Natural killer cell (primary cell): ENCODE data around the gene DDOST. TPM values are rescaled to one million over a fixed set of nuclear protein-coding genes. Genes with fewer than 3 reads are reported as not detected.

Experiments
- ATAC-seq, 3 donors: fragments of 150-1000 bp in 2 of 3; fragments of 200-7000 bp in 1 of 3; cut with Tn5 transposase; 1 replicate in 1 of 3; 2 replicates in 2 of 3; pipeline ENCODE4 v1.10.0; 2021; ENCODE audit warnings: mild to moderate bottlenecking in 2 of 3, moderate library complexity in 2 of 3
- DNase-seq, 2 donors: peaks; one replicate each; pipeline versions ENCODE4 v3.0.0 to v3.0.0-alpha.2; 2013 to 2021; ENCODE audit warnings: mixed read lengths in 1 of 2
- H3K27ac ChIP-seq: one replicate; pipeline ENCODE4 v1.5.1; 2013; ENCODE audit warnings: mild to moderate bottlenecking, low read length
- H3K27me3 ChIP-seq: one replicate; pipeline ENCODE4 v1.6.1; 2013; ENCODE audit warnings: low read length; ENCODE audit not compliant: control insufficient read depth, insufficient read depth
- H3K36me3 ChIP-seq: one replicate; pipeline ENCODE4 v1.6.1; 2013; ENCODE audit warnings: low read length; ENCODE audit not compliant: control insufficient read depth, insufficient read depth
- H3K4me1 ChIP-seq: one replicate; pipeline ENCODE4 v1.6.1; 2013; ENCODE audit warnings: low read length; ENCODE audit not compliant: control insufficient read depth, insufficient read depth
- H3K4me3 ChIP-seq: one replicate; pipeline ENCODE4 v1.5.1; 2013; ENCODE audit warnings: low read length
- H3K9me3 ChIP-seq: one replicate; pipeline ENCODE4 v1.6.1; 2013; ENCODE audit warnings: low read length; ENCODE audit not compliant: control insufficient read depth, insufficient read depth
- H3K27ac Mint-ChIP-seq, 2 donors: one replicate each; pipeline ENCODE4 v1.8.0; 2022; ENCODE audit warnings: mild to moderate bottlenecking in 2 of 2, mixed read lengths in 2 of 2, moderate library complexity in 1 of 2
- H3K27me3 Mint-ChIP-seq, 2 donors: one replicate each; pipeline ENCODE4 v1.8.0; 2022; ENCODE audit warnings: low read depth in 2 of 2, mixed read lengths in 2 of 2
- H3K36me3 Mint-ChIP-seq: one replicate; pipeline ENCODE4 v1.8.0; 2022; ENCODE audit warnings: mixed read lengths
- H3K4me1 Mint-ChIP-seq, 2 donors: one replicate each; pipeline ENCODE4 v1.8.0; 2022; ENCODE audit warnings: mixed read lengths in 2 of 2
- H3K4me3 Mint-ChIP-seq: one replicate; pipeline ENCODE4 v1.8.0; 2022; ENCODE audit warnings: mild to moderate bottlenecking, moderate library complexity, mixed read lengths
- H3K9me3 Mint-ChIP-seq, 2 donors: one replicate each; pipeline ENCODE4 v1.8.0; 2022; ENCODE audit warnings: mixed read lengths in 2 of 2
- WGBS: methylation state at CpG from one replicate; pipeline ENCODE4 v1.1.7; 2013; ENCODE audit warnings: missing lambda C conversion rate; ENCODE audit not compliant: insufficient coverage; 5-methylcytosine and 5-hydroxymethylcytosine counted together
- intact Hi-C: fragments of 100-400 bp; cut with micrococcal nuclease; formaldehyde crosslinking; loops from one replicate; pipeline ENCODE4 v1.14.2; 2022
- total RNA-seq, 4 donors: library from RNA; stranded (reverse); fragments of 120-200 nt in 1 of 4; gene quantifications; one replicate each; pipeline versions ENCODE4 v1.2.3 to v1.2.4, GENCODE V29; 2013 to 2022
- TF ChIP-seq, protein P1 (sequence below): fragments of 200-600 bp; IDR thresholded peaks from one replicate; pipeline ENCODE4 v1.8.0; 2022; ENCODE audit warnings: antibody characterized with exemption

The DDOST gene
- total RNA-seq, 3 donors from 2014 or later (not counting 1 experiment from before 2014, with no cell fraction given): 137 to 158 (median 153) TPM

DNA sequence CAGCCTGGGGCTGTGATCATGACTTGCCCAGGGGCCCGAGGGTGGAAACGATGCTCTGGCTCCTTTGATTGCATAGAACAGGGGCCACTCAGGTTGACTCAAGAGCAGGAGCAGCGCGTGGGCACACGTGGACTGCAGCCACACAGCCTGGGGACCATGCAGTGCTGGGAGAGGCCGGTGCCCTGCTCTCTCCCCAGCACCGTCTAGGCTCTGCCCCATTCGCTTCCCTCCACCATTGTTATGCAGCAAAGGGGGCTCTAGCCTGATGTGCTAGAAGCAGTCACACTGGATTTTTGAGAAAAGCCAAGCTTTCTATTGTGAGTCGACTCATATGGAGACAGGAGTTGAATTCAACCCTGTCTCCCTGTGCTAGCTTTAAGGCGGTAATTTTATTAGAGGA is 19.2 kb downstream of the DDOST start:
- Mint-ChIP-seq H3K9me3 (no peaks in the 10 kb centered on the region), H3K36me3 (no peaks in the 10 kb centered on the region), H3K4me3 (no peak overlapping the region), H3K4me1 (peaks cover 6 to 7% of the 10 kb centered on the region in 2 donors), H3K27ac (no peak overlapping the region), H3K27me3 (no peaks in the 10 kb centered on the region)
- intact Hi-C loops: loop anchor here (2.0 kb wide), 1 partner anchor 67 kb away; no protein-coding TSS in a partner anchor
- no peak overlapping the region for H3K4me3 ChIP-seq
- no peaks in the 10 kb centered on the region for H3K9me3 ChIP-seq
- no peak overlapping the region for H3K27ac ChIP-seq
- H3K27me3 ChIP-seq: no peaks in the 10 kb centered on the region
- ATAC-seq (no peak), DNase-seq (no peak)
- WGBS: 86% methylated on average over 10 of the region's 10 CpGs
- TF ChIP-seq, protein P1, sequence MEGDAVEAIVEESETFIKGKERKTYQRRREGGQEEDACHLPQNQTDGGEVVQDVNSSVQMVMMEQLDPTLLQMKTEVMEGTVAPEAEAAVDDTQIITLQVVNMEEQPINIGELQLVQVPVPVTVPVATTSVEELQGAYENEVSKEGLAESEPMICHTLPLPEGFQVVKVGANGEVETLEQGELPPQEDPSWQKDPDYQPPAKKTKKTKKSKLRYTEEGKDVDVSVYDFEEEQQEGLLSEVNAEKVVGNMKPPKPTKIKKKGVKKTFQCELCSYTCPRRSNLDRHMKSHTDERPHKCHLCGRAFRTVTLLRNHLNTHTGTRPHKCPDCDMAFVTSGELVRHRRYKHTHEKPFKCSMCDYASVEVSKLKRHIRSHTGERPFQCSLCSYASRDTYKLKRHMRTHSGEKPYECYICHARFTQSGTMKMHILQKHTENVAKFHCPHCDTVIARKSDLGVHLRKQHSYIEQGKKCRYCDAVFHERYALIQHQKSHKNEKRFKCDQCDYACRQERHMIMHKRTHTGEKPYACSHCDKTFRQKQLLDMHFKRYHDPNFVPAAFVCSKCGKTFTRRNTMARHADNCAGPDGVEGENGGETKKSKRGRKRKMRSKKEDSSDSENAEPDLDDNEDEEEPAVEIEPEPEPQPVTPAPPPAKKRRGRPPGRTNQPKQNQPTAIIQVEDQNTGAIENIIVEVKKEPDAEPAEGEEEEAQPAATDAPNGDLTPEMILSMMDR: no peak
- H3K36me3 ChIP-seq: peaks cover 32% of the 10 kb centered on the region
- H3K4me1 ChIP-seq: no peaks in the 10 kb centered on the region

DNA sequence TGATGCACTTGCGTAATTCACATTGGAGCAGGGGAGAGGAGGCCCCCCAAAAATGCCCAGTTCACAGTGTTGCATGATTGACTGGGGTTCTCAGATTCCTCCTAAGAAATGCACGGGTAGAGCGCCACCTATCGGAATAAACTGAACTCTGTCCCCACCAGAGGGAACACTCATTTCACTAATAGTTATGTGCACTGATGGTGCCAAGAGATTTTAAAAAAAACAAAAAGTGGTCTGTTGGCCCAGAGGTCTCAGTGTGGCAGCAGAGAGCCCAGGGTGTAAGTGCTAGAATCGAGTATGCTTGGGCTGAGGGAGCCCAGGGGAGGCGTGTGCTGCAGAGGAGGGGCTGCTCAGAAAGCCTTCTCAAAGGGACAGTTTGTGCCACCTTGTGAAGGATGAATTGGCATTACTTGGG is 21.0 kb downstream of the DDOST start:
- H3K4me3 ChIP-seq: no peak overlapping the region
- H3K36me3 ChIP-seq: peaks cover 30% of the 10 kb centered on the region
- H3K27me3 ChIP-seq: no peaks in the 10 kb centered on the region
- peaks cover 7 to 13% of the 10 kb centered on the region in 2 donors for H3K4me1 Mint-ChIP-seq
- no peak overlapping the region for H3K4me3 Mint-ChIP-seq
- no peaks in the 10 kb centered on the region for H3K4me1 ChIP-seq
- H3K27me3 Mint-ChIP-seq: no peaks in the 10 kb centered on the region
- H3K36me3 Mint-ChIP-seq: no peaks in the 10 kb centered on the region
- intact Hi-C loops: loop anchor here (1.0 to 2.0 kb wide), 2 partner anchors 65 to 118 kb away; no protein-coding TSS in a partner anchor
- DNase-seq (peak; percentile 38 to 82), ATAC-seq (peak; percentile 77 to 92 (median 81))
- TF ChIP-seq, protein P1: peak; percentile 90
- H3K9me3 ChIP-seq: no peaks in the 10 kb centered on the region
- no peaks in the 10 kb centered on the region for H3K9me3 Mint-ChIP-seq
- 31% methylated on average over 6 of the region's 6 CpGs for WGBS
- peak overlapping the region in 1 of 2 donors; percentile 34 for H3K27ac Mint-ChIP-seq
- H3K27ac ChIP-seq: no peak overlapping the region

DNA sequence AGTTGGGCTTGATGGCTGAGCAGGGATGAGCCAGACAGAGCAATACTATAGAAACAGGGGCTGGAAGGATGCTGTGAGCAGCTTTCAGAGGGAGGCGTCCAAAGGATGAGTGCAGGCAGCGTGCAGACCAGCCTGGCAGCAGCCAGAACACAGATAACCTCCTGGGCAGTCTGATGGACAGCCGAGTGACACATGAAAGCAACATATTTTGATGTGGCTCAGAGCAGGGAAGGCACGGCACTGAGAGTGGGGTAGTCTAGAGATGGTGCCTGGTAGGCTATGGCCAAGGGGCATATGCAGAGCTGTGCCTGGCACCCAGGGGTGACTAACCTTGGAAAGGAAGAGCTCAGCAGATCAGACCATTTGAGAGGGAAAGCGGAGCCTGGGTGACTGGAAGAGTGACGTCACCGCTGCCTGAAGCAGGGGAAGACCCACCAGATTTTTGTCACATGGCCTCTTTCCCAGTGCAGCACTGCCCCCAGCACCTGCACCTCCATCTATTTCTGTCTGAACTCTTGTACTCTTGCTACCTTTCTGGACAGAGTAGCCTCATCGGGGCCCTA is 24.3 kb downstream of the DDOST start:
- no peaks in the 10 kb centered on the region for H3K36me3 Mint-ChIP-seq

More for the DNA sequence above, 24.3 kb downstream of the DDOST start:
- 93% methylated on average over 8 of the region's 8 CpGs for WGBS
- H3K27me3 ChIP-seq: no peaks in the 10 kb centered on the region
- no peak overlapping the region for H3K4me3 Mint-ChIP-seq
- intact Hi-C loops: no loop called here
- DNase-seq: no peak
- peaks cover 17 to 21% of the 10 kb centered on the region in 2 donors for H3K4me1 Mint-ChIP-seq
- peaks cover 16% of the 10 kb centered on the region for H3K4me1 ChIP-seq
- H3K27ac Mint-ChIP-seq: no peak overlapping the region
- H3K9me3 ChIP-seq: no peaks in the 10 kb centered on the region
- peaks cover 16% of the 10 kb centered on the region for H3K36me3 ChIP-seq
- no peaks in the 10 kb centered on the region for H3K27me3 Mint-ChIP-seq
- H3K27ac ChIP-seq: no peak overlapping the region
- no peaks in the 10 kb centered on the region for H3K9me3 Mint-ChIP-seq
- TF ChIP-seq, protein P1: no peak
- no peak for ATAC-seq
- H3K4me3 ChIP-seq: no peak overlapping the region
